GM18511 (cell line): Measurements from ENCODE around the gene PTF1A.

Experiments used
- ATAC-seq: cut with Tn5 transposase; IDR thresholded peaks from one replicate; pipeline ENCODE4 v1.9.1; 2021; ENCODE audit warnings: mild to moderate bottlenecking, moderate library complexity; ENCODE audit not compliant: unreplicated experiment

PTF1A gene

DNA sequence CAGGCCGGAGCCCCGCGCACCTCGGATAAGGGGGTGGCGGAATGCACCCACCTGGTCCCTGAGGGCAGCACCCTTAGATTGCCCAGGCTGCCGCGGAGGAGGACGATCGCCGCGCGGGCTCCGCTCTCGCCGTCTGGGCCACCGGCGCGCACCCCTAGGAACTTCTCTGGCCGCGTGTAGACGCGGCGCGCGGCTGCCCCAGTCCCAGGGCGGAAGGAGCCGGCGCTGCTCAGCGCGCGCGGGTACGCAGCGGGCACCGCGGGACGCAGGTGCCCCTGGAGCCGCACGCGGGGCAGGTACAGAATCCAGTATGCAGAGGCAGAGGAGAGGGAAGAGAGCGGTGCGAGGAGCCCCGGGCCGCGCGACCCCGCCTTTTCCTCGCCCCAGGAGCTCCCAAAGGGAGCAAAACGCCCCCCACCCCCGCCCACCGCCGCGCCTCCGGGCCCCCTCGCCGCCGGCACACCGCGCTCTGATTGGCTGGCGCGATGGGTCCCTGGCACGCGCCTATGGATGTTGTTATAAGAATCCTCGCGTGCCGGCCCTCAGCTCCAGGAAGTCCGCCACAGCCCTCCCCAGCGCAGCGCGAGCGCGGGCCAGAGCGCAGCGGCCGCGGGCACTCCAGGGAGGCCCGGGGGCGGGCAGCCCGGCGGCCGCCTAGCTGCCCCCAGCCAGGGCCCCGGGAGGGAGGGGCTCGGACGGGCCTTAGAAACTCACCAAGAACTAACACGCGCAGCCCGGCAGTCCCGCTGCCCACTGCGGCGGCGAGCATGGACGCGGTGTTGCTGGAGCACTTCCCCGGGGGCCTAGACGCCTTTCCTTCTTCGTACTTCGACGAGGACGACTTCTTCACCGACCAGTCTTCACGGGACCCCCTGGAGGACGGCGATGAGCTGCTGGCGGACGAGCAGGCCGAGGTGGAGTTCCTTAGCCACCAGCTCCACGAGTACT lies at the start of gene PTF1A:
PTF1A (plus strand) TSS at position 549 of the 948 bp plus-strand sequence; CDS start at position 768, 219 bp downstream.
- ATAC-seq, result no peak

DNA sequence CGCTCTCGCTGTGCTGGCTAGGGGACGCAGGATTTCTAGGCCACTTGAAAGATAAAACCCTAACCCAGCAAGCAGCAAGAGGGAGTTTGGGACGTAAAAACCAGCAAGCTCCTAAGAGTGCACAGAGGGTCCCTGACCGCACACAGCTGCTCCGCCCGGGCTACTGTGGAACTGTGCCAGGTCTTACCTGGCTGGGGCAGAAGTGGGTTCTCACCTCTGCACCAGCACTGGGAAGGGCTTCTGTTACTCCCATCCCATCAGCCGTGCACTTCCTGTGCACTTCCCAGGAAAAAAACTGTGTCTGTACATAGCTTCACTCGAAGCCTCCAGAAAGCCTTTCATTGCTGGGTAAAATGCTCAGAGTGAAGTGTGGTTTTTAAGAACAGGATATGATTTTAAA lies 45.9 kb upstream of the PTF1A start:
- ATAC-seq, result no peak

DNA sequence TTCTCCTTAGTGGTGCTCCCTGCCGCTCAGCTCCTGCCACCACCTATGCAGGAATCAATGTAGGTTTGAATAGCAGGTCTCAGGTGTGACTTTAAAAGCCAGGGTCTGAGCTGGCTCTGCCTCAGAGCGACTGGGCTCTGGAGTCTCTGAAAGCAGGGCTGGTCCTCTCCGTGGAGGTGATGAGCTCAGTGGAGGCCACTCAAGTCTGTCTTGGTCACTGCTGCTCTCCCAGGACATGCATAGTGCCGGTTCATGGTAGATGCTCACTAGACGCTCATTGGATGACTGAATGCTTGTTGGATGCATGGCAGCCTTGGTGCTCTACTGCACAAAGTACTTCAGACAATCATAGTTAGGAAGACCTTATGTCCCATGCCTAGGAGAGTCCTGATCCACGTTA lies 45.1 kb upstream of the PTF1A start:
- ATAC-seq, result no peak

- no peak for ATAC-seq
Observed at GRCh38 chr10:23148214-23148613, 43.9 kb upstream of the PTF1A start.

GRCh38 chr10:23150091-23150490 lies 42.0 kb upstream of the PTF1A start:
- ATAC-seq, result no peak

DNA sequence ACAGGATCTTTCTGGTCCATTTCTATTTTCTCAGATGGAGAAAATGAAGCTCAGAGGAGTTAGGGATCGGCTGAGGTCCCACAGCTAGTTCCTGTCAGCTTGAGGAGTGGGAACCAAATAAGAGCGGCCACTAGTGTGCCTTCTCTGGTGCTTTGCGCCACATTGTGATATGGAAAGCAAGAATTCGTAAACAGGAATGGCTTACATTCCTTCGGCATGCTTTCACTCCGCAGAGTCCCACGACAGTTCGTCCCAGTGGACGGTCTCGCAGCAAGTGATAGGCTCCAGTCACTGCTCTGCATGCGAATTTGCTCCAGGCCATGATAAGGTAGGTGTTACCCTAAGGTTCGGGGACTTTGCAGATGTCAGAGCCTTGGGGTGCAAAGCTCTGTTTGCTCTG lies 41.5 kb upstream of the PTF1A start:
- no peak for ATAC-seq

DNA sequence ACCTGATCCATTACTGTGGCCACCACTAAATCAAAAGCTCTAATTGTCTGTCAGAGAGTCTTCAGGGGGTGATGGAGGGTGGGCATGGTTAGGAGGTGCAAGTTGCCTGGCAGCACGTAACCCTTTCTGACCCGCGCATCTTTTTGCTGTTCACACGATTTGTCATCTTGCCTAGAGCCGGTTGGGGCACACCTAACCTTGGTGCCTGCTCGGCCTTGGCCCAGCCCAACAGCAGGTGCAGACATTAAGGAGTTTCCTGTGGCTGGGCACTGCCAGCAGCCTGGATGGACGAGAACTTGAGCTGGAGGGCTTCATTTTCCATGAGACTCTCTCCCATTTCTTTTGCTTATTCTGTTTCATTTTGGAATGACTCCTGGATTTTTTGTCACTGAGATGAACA lies 41.0 kb upstream of the PTF1A start:
- ATAC-seq, result no peak

DNA sequence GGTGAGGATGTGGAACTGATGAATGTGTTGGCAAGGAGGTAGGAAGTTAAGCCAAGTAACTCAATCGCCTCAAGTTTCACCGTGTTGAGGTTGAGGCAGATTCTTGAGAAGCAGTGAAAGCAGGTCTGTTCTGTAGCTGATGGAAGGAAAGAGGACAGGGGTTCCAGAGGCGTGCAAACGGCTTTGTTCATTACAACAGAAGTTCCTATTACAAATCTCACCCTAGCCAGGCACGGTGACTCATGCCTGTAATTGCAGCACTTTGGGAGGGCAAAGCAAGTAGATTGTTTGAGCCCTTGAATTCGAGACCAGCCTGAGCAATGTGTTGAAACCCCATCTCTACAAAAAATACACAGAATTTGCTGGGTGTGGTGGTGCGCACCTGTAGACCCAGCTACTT lies 36.9 kb upstream of the PTF1A start:
- ATAC-seq, result no peak

- ATAC-seq, result no peak
Observed at GRCh38 chr10:23156447-23157150, 35.5 kb upstream of the PTF1A start.

- peak; percentile 62 for ATAC-seq
Observed at GRCh38 chr10:23157239-23157681, 34.9 kb upstream of the PTF1A start.

DNA sequence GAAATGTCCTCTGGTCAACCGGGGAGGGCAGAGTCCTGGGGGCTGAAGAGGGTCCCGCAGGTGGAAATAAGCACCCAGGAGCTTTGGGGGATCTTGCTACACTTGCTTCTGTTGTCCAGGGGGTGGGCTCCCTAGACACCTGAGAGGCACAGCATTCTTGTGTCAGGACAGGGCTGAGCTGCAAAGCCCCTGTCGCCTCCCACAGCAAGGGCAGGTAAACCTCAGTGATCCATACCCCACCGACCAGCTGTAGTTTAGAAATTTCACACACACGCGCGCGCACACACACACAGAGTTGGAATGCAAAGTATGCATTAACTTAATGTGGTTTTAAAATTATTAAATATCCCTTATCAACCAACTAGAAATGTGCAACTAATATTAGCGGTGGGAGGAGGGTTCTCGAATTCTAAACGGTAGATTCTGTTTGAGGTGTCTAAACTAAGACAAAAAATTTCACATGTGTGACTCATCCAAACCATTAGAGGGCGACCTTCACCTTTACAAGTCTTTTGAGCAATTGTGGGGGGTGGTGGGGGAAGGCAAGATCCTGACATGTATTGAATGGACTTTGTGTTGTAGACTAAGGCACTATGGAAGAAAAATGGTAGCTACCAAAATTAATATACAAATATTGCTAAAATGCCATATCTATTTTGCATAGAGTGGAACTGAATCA lies 34.3 kb upstream of the PTF1A start:
- peak; percentile 77 for ATAC-seq

DNA sequence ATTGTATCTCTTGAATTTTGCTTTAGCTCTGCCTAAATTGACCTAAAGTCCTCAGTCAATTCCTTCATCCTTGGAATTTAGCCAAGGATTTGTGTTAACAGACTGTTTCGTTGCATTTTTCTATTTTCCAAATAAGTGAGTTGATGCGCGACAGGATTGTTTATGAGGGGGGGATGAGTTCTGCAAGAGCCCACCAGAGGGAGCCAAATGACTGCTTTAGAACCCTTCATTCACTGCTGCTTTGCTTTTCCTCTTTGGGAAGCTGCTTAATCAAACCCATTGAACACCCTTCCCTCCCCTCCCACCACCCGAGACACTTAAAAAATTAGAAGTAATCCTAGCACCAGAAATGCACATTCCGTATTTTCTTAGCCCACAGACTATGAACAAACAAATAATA lies 33.7 kb upstream of the PTF1A start:
- ATAC-seq, result peak; percentile 67

DNA sequence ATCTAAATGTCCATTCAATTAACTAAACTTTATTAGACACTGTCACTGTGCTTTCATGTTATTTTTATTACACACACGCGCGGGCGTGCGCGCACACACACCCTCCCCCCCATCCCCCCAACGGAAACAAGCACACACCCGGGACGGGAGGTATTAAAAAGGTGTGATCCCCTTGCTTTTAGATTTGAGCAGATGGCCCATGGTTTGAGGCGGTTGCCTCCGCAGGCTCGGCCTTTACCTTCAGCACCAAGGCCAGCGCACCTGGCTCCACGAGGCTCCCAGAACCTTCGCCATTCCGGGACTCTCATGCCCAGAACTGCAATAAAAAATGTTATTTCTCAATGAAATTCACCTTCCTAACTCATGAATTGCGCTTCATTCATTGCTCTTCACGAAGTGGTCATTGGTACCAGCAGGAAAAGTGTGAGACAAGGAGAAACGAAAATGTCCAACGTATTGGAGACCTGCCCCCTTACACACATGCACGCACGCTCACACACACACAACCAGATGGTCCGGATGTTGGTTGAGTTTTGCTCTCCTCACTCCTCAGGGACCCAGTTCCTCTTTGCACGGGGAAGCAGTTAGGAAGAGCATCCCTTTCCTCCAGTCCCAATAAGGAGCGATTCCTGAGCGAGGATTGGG lies 20.8 kb upstream of the PTF1A start:
- no peak for ATAC-seq

DNA sequence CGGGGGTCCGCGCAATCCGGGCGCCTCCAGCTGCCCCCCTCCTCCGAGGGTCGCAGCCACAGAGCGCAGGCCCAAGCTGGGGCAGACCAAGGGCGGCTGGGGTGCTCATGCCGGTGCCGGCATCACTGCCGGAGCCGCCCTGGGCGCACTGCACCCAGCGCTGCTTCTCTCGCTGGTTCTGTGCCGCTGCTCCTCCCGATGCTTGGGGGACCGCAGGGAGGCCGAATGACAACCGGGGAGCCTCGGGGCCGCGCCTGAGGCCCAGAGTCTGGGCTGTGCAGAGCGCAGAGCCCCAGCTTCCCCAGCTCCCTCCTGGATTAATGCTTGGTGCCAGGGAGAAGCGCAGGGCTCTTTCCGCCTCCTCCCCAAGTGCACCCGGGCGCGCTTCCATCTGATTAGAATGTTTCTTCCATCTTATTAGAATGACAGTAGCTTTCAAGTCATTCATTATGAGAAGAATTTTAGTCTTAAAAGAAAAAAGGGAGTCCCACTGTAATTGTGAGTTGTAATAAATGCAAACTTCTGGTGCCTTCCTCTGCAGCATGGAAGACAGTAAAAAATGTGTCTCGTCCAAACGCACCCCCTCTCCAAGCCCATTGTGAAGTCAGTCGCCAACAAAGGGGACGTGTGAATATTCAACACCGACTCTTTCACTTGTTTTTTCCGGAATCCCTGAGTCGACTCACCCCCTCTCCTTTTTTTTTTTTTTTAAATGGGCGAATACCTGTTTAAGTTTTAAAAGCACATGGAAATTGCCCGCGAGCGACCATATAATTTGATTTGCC lies 19.5 kb upstream of the PTF1A start:
- ATAC-seq, result no peak

- ATAC-seq, result no peak
Observed at GRCh38 chr10:23173214-23174073, 18.7 kb upstream of the PTF1A start.

DNA sequence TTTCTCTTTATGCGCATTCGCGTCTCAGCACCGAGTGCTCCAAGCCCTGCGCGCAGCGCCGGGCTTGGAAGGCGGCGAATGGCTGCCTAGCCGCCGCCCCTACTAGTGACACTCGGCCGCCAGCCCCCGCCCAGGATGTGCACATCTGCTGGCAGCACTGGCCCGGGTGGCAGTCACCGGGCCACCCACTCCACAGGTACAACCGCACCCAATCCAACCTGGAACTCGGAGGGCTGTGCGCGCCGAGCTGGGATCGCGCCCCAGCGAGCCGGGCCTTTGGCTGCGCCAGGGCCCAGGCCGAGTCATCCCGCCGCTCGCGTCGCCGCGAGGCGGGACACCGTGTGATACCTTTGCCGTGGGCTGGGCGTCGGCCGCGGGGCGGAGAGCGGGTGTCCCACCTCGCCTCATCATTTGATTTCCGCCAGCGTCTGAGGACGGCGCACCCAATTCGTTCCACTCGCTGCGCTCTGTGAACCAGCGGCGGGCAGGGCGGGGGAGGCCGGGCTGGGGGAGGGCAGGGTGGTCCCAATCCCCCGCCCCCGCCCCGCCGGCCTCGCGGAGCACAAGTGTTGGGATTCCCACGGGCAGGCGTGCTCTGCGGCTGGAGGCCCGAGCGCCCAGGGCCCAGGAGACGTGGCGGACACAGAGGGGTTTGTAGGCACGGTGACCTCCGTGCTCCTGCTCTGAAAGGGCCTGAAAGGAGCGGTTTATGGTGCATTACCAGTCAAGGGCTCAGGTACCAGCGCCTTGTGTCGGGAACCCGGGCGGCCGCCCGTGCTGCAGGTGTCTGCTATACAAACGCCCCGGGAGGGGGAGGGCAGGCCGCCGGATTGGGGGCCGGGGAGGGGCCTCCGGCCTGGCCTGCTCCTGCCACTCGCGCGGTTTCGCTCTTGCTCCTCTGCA lies 17.8 kb upstream of the PTF1A start:
- no peak for ATAC-seq

DNA sequence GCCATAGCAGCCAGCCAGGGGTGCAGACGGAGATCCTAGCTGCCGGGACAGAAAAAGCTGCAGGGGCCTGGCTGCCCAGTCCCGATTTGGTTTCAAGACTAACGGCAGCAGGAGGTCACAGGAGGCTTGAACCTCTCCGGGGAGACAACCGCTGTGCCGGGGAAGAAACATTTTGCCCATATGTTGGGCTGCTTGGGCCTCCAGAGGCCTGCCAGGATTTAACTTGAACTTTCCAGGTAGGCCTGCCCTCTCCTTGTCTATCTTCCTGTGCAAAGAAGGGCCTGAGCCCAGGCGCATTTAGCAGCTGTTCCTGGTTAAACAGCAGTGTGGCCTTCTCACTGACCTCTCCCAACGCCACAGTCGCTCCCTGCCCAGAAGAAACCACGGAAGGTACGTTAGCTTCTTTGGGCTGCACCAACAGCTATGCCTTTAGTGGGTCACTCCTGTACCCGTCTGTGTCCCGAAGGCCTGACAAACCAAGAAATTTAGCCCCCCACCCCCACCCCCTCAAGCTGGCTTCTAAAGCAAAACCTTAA lies 17.1 kb upstream of the PTF1A start:
- no peak for ATAC-seq

DNA sequence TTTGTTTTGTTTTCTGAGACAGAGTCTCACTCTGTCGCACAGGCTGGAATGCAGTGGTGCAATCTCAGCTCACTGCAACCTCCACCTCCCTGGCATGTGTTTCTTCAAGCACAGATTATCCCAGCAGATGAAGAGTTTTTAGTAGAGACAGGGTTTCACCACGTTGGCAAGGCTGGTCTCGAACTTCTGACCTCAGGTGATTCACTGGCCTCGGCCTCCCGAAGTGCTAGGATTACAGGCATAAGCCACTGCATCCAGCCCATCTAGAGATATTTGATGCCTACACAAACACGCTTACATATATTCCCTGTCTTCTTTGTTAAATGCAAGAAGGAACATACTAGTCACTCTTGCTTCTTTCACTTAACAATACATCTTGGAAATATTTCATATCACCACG lies 5.9 kb upstream of the PTF1A start:
- ATAC-seq, result no peak
